OCI-LY1 (cell line): ENCODE results near the gene CCDC14.

Experiments
- H2AFZ ChIP-seq: fragments of 200-600 bp; sonication (generic), shearing (Covaris generic); 2 replicates; pipeline ENCODE4 v1.6.0; 2014; ENCODE audit warnings: antibody characterized with exemption, mild to moderate bottlenecking, low read length
- H3F3A ChIP-seq: fragments of 200-600 bp; sonication (generic), shearing (Covaris generic); 2 replicates; pipeline ENCODE4 v1.6.0; 2014; ENCODE audit warnings: mild to moderate bottlenecking, antibody characterized with exemption, low read length, moderate library complexity; ENCODE audit not compliant: insufficient read depth
- H3K27ac ChIP-seq: fragments of 200-600 bp; sonication (generic); 2 replicates; pipeline ENCODE4 v1.5.1; 2014; ENCODE audit warnings: low read length, mixed run types, mild to moderate bottlenecking, low read depth; ENCODE audit not compliant: poor library complexity, severe bottlenecking
- H3K27me3 ChIP-seq: fragments of 200-600 bp; sonication (generic); 2 replicates; pipeline ENCODE4 v1.6.0; 2014; ENCODE audit warnings: antibody characterized with exemption, mild to moderate bottlenecking, low read length, moderate library complexity; ENCODE audit not compliant: insufficient read depth
- H3K36me3 ChIP-seq: fragments of 200-600 bp; sonication (generic); 2 replicates; pipeline ENCODE4 v1.6.1; 2014; ENCODE audit warnings: mild to moderate bottlenecking, antibody characterized with exemption, low read length, moderate library complexity, mixed read lengths; ENCODE audit not compliant: insufficient read depth
- H3K4me1 ChIP-seq: fragments of 200-600 bp; sonication (generic); 2 replicates; pipeline ENCODE4 v1.5.1; 2014; ENCODE audit warnings: mild to moderate bottlenecking, low read length, moderate library complexity; ENCODE audit not compliant: insufficient read depth, severe bottlenecking
- H3K4me2 ChIP-seq: fragments of 200-600 bp; sonication (generic), shearing (Covaris generic); 2 replicates; pipeline ENCODE4 v1.6.1; 2014; ENCODE audit warnings: low read length
- H3K4me3 ChIP-seq: fragments of 200-600 bp; sonication (generic); 2 replicates; pipeline ENCODE4 v1.5.1; 2014; ENCODE audit warnings: low read length, low read depth, mild to moderate bottlenecking, mixed read lengths; ENCODE audit not compliant: poor library complexity, severe bottlenecking
- H3K79me2 ChIP-seq: fragments of 200-600 bp; shearing (Covaris generic); 2 replicates; pipeline ENCODE4 v1.6.1; 2016; ENCODE audit warnings: mixed run types, low read length, mixed read lengths; ENCODE audit not compliant: insufficient read depth
- H3K9ac ChIP-seq: fragments of 200-600 bp; sonication (generic), shearing (Covaris generic); 2 replicates; pipeline ENCODE4 v1.6.1; 2014; ENCODE audit warnings: mild to moderate bottlenecking, low read length, mixed read lengths
- H3K9me2 ChIP-seq: fragments of 200-600 bp; sonication (generic), shearing (Covaris generic); 2 replicates; pipeline ENCODE4 v1.6.1; 2014; ENCODE audit warnings: low read depth, mild to moderate bottlenecking, low read length, mixed read lengths
- H3K9me3 ChIP-seq: fragments of 200-600 bp; shearing (Covaris generic); 2 replicates; pipeline ENCODE4 v1.6.1; 2014; ENCODE audit warnings: low read length, mixed read lengths
- H4K20me1 ChIP-seq: fragments of 200-600 bp; sonication (generic), shearing (Covaris generic); 2 replicates; pipeline ENCODE4 v1.6.0; 2016; ENCODE audit warnings: mild to moderate bottlenecking, low read length; ENCODE audit not compliant: insufficient read depth
- EZH2 ChIP-seq: fragments of 200-600 bp; sonication (generic), shearing (Covaris generic); IDR thresholded peaks from 2 replicates; pipeline ENCODE4 v1.8.0; 2017; ENCODE audit warnings: borderline replicate concordance, mixed run types, mild to moderate bottlenecking, antibody characterized with exemption, low read length, moderate library complexity, mixed read lengths
- TF ChIP-seq, protein P1 (sequence below): fragments of 200-600 bp; sonication (generic), shearing (Covaris generic); IDR thresholded peaks from 2 replicates; pipeline ENCODE4 v1.5.1; 2017; ENCODE audit warnings: mild to moderate bottlenecking, antibody characterized with exemption, low read length, moderate library complexity, mixed read lengths

CCDC14 gene

DNA sequence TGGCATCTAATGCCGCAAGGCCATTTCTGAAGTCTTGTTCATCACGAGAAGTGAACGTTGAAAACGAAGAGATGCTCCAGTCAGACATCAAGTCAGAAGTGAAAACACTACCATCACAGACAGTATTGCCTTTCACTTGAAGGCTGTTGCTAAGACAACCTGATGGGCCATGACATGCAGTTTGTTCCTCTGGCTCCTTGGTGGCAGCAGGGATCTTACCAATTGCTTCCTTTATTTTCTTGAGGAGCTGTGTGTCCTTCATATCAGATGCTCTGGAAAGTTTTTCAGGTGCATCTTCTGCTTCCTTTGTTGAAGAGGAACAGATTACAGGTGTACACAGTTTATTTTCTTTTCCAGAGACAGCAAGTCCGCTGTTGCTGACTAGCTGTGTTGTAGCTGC lies 46.2 kb downstream of the CCDC14 start:
- TF ChIP-seq, protein P1, sequence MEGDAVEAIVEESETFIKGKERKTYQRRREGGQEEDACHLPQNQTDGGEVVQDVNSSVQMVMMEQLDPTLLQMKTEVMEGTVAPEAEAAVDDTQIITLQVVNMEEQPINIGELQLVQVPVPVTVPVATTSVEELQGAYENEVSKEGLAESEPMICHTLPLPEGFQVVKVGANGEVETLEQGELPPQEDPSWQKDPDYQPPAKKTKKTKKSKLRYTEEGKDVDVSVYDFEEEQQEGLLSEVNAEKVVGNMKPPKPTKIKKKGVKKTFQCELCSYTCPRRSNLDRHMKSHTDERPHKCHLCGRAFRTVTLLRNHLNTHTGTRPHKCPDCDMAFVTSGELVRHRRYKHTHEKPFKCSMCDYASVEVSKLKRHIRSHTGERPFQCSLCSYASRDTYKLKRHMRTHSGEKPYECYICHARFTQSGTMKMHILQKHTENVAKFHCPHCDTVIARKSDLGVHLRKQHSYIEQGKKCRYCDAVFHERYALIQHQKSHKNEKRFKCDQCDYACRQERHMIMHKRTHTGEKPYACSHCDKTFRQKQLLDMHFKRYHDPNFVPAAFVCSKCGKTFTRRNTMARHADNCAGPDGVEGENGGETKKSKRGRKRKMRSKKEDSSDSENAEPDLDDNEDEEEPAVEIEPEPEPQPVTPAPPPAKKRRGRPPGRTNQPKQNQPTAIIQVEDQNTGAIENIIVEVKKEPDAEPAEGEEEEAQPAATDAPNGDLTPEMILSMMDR: no peak
- TF ChIP-seq EZH2: no peak
- Histone ChIP-seq H2AFZ (no peak overlapping the region), H3K4me3 (no peak overlapping the region), H3K9ac (no peak overlapping the region), H3K79me2 (no peaks in the 10 kb centered on the region), H4K20me1 (no peaks in the 10 kb centered on the region), H3K27me3 (no peaks in the 10 kb centered on the region), H3K36me3 (peaks cover 20% of the 10 kb centered on the region), H3K4me2 (no peak overlapping the region), H3K9me2 (no peaks in the 10 kb centered on the region), H3K9me3 (no peaks in the 10 kb centered on the region), H3F3A (no peaks in the 10 kb centered on the region), H3K4me1 (no peaks in the 10 kb centered on the region), H3K27ac (no peak overlapping the region)

DNA sequence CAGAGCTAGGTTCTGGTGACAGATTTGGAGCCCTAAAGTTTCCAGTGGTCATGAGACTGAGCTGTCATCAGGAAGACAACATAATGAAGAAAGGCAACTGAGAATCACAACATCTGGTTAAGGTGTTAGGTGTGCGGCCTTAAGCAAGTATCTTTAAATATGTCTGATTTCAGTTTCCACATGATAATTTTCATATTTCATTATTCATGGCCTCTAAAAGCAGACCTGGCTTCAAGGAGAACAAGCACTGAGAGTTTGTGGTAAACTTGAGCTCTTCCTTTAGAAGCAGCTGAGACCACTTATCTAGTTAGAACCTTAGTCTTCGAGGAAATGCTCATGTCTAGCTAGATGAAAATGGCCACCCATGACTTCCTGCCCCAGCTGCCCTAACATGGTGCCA lies 51.2 kb downstream of the CCDC14 start:
- H3K27me3 ChIP-seq: no peaks in the 10 kb centered on the region
- H3K79me2 ChIP-seq: no peaks in the 10 kb centered on the region
- H3F3A ChIP-seq: no peaks in the 10 kb centered on the region
- no peak overlapping the region for H3K4me2 ChIP-seq
- no peaks in the 10 kb centered on the region for H3K4me1 ChIP-seq
- H3K4me3 ChIP-seq: no peak overlapping the region
- H3K9me2 ChIP-seq: no peaks in the 10 kb centered on the region
- H3K9ac ChIP-seq: no peak overlapping the region
- TF ChIP-seq, protein P1: no peak
- TF ChIP-seq EZH2: no peak
- H3K27ac ChIP-seq: no peak overlapping the region
- H3K9me3 ChIP-seq: no peaks in the 10 kb centered on the region
- no peak overlapping the region for H2AFZ ChIP-seq
- H4K20me1 ChIP-seq: no peaks in the 10 kb centered on the region
- peaks cover 2% of the 10 kb centered on the region for H3K36me3 ChIP-seq

DNA sequence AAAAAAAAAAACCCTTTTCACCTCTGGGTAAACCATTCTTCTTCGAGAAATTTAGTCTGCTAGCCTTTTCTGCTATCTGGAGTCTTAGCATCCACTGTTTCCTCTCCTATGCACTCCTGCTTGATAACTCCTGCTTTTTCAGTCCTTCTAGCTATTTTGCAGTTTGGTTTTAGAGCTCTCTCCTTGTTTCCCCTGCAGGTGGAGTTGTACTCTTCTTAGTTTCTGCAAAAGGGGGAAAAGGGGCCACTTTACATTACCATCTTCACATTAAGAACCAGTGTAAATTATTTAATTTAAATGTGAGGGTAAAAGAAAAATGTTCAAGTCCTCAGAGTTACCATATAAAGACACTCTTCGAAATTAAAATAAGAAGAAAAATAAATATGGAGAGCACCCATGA lies 53.3 kb downstream of the CCDC14 start:
- Histone ChIP-seq H3K4me3 (no peak overlapping the region), H3K9ac (no peak overlapping the region), H3K79me2 (no peaks in the 10 kb centered on the region), H3K27me3 (no peaks in the 10 kb centered on the region), H3K4me2 (no peak overlapping the region), H3K27ac (no peak overlapping the region), H3K9me3 (no peaks in the 10 kb centered on the region), H3K4me1 (no peaks in the 10 kb centered on the region), H3F3A (no peaks in the 10 kb centered on the region), H4K20me1 (no peaks in the 10 kb centered on the region), H2AFZ (no peak overlapping the region), H3K36me3 (no peaks in the 10 kb centered on the region), H3K9me2 (no peaks in the 10 kb centered on the region)
- no peak for TF ChIP-seq EZH2
- TF ChIP-seq, protein P1: peak; percentile 25; the same call in 1 of the 2 replicates
